ENCODE data around the gene INTU.

- TF ChIP-seq CTCF (conservative IDR thresholded peaks at IDR 0.05; ENCODE audit: low read depth, low read length), result no peak
- TF ChIP-seq EZH2 (IDR thresholded peaks at IDR 0.05; ENCODE audit: low read length, unreplicated experiment), result no peak
- TF ChIP-seq EZH2phosphoT487 (IDR thresholded peaks at IDR 0.05; ENCODE audit: borderline replicate concordance, low read length), result no peak
These were observed 3.4 kb upstream of the INTU start for GRCh38 chr4:127629371-127629770.

Measured in PC-3 (cell line).